ENCODE results near the gene MBD3L2.
"Not testable (repeated sequence)": the region's sequence is repeated elsewhere in the genome, so short reads cannot be mapped to it uniquely, and the experiment has no call there.

Gene MBD3L2

DNA sequence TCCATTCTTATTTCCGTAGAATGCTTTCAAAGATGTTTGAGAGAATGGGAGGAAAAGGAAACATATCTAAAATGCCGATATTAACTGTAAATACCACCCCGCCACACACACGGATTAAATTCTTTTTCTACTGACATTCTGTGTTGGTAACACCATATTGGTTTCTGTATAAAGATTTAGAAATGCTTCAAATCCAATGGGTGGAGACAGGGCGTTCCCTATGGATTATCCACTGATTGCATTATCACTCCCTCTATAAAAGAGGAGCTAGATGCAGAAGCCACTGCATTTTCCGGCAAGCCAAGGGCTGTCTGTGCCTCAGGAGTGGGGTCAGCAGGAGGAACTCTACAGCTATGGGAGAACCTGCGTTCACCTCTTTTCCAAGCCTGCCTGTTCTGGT, at the start of gene MBD3L2:
Gene MBD3L2, plus strand, starts transcription at position 301 of the 400 bp plus-strand sequence. Its CDS starts 53 bp downstream, at position 354.
- DNase-seq, result not testable (repeated sequence)

DNA sequence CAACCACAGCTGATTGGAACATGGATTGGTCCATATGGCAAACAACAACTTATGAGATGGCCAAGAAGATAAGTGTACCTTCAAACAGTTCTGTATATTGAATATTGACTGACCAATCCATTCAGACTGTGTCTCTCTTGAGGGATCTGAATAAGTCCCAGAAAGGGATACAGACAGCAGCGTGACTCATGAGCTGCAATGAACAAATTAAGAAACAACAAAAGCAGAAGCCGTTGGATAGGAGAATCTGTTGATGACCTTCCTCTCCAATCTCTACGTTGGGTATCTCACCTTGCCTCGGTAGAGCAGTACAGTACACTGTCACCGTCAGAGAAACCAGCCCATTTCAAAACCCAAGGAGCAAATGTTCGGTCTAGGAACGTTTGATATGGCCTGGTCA, 49.2 kb upstream of the MBD3L2 start:
- DNase-seq, result no peak

DNA sequence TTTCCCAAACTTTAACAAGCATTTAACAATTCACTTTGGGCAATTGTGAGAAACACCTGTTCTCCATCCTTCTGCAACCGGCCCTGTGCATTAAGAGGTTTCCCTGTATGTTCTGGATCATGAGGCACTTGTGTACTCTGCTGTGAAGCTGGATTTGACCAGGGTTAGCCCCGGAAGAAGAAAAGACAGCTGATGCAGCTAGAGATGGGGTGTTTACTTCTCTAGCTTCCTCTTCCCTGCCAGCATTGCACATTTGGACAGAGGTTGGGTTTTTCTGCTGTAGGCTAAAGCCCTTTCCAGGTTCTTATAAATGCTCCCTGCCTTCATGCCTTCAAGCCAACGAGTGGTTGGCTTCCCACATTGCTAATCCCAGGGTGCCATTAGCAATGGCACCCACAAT, 48.8 kb upstream of the MBD3L2 start:
- no peak for DNase-seq

DNA sequence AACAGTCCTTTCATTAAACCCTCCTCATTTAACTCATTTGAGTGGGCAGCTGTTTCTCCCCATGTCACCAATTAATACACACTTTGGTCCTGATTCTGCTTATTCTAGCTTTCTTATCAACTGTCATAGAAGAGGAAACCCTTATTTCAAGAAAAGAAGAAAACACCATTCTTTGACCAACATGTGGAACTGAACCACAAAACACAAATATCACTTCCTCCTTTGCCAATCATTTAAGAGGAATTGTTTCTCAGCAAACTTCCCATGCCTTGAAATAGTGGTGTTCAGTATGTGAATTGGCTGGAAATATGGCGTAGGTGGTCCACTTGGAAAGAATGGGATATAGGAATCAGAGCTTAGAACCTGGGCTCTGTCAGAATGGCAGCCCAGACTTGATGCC, 48.3 kb upstream of the MBD3L2 start:
- no peak for DNase-seq

DNA sequence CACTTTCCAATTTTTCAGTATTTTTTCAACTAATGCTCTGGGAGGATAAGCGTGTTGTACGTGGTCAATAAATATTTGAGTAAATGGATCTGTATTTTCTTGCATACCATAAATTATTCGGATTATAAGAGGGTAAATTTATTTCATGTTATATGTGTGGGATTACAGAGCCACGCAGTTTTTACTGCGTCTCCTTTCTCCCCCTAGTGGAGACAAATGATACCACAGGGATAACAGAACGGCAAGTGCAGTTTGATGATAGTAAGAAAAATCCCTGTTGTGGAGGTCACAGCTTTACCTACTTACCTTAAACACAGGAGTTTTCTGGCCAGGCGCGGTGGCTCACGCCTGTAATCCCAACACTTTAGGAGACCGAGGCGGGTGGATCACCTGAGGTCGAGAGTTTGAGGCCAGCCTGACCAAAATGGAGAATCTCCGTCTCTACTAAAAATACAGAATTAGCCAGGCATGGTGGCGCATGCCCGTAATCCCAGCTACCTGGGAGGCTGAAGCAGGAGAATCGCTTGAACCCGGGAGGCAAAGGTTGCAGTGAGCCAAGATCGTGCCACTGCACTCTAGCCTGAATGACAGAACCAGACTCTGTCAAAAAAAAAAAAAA, 44.7 kb upstream of the MBD3L2 start:
- peak; percentile 25 for DNase-seq

DNA sequence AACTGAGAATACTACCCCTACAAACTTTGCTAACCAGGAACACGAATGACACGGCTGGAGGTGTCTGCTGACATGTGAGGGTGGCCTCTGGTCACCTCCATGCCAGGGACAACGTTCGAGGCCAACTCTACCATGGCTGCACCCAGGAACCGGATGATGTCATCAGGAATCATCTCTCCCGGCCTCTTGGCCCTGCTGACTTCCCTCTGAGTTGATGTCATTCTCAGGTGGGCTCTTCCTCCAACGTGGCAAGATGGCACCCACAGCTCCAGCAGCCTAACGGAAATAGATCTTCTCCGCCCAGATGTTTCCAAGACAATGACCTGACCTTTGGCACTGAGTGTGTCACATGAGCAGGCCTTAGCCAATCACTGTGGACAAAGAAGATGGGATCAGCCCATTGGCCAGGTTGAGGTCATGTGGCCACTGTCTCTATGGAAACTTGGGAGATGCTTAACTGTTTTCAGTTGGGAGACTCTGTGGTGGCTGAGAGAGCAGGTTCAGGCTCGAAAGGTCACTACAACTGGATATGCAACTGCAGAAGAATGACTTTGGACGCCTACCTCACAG, 42.9 kb upstream of the MBD3L2 start:
- no peak for DNase-seq

DNA sequence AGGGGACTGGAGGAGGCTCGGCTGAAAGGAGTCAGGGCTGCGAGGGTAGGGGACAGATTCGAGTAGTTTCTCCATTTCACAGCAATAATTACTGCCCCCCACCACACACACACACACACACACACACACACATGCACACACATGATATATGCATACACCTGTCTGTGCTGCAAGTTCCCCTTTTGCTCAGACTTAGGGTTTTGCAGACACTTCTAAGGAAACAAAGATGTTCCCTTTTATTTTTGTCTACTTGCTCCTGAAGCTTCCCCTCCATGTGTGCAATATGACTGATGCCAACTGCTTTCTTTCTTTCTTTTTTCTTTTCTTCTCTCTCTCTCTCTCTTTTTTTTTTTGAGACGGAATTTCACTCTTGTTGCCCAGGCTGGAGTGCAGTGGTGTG, 41.3 kb upstream of the MBD3L2 start:
- DNase-seq, result no peak

DNA sequence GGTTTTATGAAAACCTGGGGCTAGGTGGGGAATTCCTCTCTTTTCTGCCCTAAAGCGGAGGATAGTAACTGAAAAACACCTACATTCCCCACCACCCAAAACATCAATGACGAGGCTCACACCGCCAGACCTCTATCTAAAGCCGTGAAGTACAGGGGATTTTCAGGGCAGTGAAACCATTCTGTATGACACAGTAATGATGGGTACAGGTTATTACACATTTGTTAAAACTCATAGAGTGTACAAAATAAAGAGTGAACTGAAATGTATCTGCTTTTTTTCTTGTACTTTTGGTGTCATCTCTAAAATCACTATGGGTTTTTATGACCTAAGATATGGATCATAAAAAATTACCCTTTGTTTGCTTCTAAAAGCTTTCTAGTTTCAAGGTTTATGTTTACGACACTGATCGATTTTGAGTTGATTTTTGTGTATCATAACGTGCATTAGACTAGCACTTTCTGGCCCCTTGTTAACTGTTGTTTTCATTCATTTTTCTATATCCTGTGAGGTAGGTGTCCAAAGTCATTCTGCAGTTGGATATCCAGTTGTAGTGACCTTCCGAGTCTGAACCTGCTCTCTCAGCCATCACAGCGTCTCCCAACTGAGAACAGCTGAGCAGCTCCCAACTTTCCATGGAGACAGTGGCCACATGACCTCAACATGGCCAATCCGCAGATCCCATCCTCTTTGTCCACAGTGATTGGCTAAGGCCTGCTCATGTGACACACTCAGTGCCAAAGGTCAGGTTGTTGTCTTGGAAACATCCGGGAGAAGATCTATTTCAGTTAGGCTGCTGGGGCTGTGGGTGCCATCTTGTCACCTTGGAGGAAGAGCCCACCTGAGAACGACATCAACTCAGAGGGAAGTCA, 38.2 kb upstream of the MBD3L2 start:
- DNase-seq, result peak; percentile 11

DNA sequence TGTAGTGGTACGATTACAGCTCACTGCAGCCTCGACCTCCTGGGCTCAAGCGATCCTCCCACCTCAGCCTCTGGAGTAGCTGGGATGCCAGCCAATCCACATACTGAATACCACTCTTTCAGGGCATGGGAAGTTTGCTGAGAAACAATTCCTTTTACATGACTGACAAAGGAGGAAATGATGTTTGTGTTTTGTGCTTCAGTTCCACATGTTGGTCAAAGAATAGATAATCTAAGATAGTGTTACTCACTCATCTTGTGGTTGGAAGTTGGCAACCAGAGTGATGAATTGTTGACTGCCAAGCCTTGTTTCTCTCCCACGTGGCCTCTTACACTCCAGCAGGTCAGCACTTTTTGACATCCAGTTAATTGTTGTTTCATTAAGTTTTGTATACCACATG, 35.4 kb upstream of the MBD3L2 start:
- DNase-seq, result no peak

DNA sequence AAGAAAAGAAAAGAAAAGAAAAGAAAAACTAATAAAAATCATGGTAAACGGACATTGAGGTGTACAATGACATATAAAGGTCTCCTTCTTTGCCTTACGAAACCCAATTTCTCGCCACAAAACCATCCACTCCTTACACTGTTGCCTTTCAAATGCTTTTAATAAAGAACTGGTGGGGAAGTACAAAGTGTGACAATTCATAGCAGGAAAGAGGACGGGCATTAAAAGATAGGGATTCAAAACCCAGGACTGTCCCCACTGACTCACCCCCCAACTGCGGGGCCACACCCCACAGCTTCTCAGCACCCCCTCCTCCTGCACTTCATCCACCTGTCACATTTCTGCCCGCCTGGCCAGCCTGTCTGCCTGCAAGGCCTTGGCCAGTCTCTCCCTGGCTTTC, 30.3 kb upstream of the MBD3L2 start:
- DNase-seq, result no peak

DNA sequence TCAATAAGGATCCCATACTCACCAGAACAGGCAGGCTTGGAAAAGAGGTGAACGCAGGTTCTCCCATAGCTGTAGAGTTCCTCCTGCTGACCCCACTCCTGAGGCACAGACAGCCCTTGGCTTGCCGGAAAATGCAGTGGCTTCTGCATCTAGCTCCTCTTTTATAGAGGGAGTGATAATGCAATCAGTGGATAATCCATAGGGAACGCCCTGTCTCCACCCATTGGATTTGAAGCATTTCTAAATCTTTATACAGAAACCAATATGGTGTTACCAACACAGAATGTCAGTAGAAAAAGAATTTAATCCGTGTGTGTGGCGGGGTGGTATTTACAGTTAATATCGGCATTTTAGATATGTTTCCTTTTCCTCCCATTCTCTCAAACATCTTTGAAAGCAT, 27.8 kb upstream of the MBD3L2 start, which contains the start of gene MBD3L2B:
Gene MBD3L2B, minus strand, starts transcription at position 101 of the 400 bp plus-strand sequence. Its CDS starts 34 bp downstream, at position 67.
- DNase-seq, result not testable (repeated sequence)

DNA sequence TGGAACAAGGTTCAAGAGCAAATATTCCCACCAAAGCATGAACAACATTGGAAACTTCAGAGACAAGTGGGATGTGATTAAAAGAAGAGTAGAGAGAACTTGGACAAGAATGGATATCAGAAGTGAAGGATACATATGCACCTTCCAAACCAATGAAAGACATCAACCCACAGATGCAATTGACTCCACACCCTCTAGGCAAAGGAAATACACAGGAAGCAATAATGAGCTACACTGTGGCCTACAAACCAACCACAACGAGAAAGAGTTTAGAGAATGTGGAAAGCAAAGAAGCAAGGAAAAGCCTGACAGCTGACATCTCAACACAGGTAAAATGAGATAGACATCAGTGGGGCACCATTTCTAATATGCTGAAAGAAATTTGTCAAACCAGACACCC, 20.3 kb upstream of the MBD3L2 start:
- DNase-seq, result not testable (repeated sequence)

DNA sequence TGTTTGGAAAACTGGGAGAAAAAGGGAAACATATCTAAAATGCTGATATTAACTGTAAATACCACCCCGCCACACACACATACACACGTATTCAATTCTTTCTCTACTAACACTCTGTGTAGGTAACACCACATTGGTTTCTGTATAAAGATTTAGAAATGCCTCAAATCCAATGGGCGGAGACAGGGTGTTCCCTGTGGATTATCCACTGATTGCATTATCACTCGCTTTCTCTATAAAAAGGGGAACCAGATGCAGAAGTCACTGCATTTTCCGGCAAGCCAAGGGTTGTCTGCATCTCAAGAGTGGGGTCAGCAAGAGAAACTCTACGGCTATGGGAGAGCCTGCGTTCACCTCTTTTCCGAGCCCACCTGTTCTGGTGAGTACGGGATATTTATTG, 18.8 kb upstream of the MBD3L2 start, which contains the start of gene MBD3L5:
Gene MBD3L5, plus strand, starts transcription at position 301 of the 400 bp plus-strand sequence. Its CDS starts 34 bp downstream, at position 335.
- DNase-seq, result not testable (repeated sequence)

DNA sequence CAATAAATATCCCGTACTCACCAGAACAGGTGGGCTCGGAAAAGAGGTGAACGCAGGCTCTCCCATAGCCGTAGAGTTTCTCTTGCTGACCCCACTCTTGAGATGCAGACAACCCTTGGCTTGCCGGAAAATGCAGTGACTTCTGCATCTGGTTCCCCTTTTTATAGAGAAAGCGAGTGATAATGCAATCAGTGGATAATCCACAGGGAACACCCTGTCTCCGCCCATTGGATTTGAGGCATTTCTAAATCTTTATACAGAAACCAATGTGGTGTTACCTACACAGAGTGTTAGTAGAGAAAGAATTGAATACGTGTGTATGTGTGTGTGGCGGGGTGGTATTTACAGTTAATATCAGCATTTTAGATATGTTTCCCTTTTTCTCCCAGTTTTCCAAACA, 9.0 kb upstream of the MBD3L2 start, which contains the start of gene MBD3L4:
Gene MBD3L4, minus strand, starts transcription at position 101 of the 400 bp plus-strand sequence. Its CDS starts 35 bp downstream, at position 66.
- DNase-seq, result not testable (repeated sequence)

DNA sequence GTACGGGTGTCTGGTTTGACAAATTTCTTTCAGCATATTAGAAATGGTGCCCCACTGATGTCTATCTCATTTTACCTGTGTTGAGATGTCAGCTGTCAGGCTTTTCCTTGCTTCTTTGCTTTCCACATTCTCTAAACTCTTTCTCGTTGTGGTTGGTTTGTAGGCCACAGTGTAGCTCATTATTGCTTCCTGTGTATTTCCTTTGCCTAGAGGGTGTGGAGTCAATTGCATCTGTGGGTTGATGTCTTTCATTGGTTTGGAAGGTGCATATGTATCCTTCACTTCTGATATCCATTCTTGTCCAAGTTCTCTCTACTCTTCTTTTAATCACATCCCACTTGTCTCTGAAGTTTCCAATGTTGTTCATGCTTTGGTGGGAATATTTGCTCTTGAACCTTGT, 7.6 kb upstream of the MBD3L2 start:
- DNase-seq, result not testable (repeated sequence)

DNA sequence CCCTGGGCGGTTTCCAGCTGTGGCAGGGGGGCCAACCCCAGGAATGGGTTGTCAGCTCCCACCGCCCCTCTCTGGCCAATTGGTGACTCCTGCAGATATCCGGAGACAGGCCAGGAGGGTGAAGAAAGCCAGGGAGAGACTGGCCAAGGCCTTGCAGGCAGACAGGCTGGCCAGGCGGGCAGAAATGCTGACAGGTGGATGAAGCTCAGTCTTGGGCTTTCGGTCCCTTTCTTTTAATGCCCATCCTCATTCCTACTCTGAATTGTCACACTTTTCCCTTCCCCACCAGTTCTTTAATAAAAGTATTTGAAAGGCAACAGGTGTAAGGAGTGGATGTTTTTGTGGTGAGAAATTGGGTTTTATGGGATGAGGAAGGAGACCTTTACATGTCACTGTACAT, 2.3 kb downstream of the MBD3L2 start:
- DNase-seq, result not testable (repeated sequence)

DNA sequence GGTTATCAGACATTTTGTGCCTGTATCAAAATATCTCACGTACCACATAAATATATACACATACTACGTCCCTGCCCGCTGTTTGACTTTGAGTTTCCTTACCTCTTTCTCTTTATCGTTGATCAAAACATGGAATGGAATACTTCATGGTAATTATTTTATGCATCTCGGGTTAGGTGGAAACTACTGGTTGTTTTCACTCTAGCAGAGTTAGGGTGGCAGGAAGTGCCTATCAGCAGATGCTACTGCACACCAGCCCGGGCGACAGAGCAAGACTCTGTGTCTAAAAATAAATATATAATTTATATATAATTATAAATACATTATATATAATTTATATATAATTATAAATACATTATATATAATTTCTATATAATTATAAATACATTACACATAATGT, 3.8 kb downstream of the MBD3L2 start:
- DNase-seq, result not testable (repeated sequence)

DNA sequence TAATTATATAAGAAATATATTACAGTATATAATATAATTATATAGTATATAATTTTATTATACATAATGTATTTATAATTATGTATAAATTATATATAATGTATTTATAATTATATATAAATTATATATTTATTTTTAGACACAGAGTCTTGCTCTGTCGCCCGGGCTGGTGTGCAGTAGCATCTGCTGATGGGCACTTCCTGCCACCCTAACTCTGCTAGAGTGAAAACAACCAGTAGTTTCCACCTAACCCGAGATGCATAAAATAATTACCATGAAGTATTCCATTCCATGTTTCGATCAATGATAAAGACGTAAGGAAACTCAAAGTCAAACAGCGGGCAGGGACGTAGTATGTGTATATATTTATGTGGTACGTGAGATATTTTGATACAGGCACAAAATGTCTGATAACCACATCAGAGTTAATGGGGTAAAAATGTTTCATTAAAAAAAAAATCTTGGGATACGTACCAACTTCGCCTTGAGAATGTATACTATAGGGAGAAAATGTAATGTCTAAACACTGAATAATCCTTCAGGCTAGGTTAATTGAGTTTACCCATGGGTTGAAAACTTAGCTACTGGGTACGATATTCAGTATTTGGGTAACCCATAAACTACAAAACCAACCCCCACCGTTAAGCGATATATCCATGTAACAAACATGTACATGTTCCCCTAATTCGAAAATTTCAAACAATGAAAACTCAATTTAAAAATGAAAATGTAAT, 5.7 kb downstream of the MBD3L2 start:
- not testable (repeated sequence) for DNase-seq

DNA sequence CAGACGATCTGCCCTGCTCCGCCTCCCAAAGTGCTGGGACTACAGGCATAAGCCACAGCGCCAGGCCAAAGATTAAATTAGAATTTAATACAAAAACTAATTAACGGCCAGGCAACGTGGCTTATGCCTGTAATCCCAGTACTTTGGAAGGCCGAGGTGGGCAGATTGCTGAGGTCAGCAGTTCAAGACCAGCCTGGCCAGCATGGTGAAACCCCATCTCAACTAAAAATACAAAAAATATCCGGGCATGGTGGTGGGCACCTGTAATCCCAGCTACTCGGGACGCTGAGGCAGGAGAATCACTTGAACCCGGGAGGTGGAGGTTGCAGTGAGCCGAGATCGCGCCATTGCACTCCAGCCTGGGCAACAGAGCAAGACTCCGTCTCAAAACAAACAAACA, 6.6 kb downstream of the MBD3L2 start:
- DNase-seq, result not testable (repeated sequence)

DNA sequence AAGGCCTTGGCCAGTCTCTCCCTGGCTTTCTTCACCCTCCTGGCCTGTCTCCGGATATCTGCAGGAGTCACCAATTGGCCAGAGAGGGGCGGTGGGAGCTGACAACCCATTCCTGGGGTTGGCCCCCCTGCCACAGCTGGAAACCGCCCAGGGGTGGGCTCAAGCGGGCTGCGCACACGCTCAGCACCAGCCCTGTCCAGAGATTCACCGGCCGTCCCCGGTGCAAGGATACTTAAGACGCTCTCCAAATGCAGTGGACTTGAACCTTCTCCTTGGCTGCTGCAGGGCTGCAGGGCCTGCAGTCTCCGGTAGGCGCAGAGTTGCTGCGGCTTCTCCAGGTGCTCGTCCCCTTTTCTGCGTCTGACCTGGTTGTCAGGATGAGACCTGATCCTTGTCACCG, 7.2 kb downstream of the MBD3L2 start:
- DNase-seq, result not testable (repeated sequence)

DNA sequence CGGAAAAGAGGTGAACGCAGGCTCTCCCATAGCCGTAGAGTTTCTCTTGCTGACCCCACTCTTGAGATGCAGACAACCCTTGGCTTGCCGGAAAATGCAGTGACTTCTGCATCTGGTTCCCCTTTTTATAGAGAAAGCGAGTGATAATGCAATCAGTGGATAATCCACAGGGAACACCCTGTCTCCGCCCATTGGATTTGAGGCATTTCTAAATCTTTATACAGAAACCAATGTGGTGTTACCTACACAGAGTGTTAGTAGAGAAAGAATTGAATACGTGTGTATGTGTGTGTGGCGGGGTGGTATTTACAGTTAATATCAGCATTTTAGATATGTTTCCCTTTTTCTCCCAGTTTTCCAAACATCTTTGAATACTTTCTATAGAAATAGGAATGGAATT, 9.5 kb downstream of the MBD3L2 start, which contains the start of gene MBD3L3:
Gene MBD3L3, minus strand, starts transcription at position 101 of the 400 bp plus-strand sequence. Its CDS starts 71 bp downstream, at position 30.
- DNase-seq, result not testable (repeated sequence)

DNA sequence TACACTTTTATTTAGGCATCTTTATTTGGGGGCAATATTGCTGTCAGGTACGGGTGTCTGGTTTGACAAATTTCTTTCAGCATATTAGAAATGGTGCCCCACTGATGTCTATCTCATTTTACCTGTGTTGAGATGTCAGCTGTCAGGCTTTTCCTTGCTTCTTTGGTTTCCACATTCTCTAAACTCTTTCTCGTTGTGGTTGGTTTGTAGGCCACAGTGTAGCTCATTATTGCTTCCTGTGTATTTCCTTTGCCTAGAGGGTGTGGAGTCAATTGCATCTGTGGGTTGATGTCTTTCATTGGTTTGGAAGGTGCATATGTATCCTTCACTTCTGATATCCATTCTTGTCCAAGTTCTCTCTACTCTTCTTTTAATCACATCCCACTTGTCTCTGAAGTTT, 10.9 kb downstream of the MBD3L2 start:
- DNase-seq, result not testable (repeated sequence)

DNA sequence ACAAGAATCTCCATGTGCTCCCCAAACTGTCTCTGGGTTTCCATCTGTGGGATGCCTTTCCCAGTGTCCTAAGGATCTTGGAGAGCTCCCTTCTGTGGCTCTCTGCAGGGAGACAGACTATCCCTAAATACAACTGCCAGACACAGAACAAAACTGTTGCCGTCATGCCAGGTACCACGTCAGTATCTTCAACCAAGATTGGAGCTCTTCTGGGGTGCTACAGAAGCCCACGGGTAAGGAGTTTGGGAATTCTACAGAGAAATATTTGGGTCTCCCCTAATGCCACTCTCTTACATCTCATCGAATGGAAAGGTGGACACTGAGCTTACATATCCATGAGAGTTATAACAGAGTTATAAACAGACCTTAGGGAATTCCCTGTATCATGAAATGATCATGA, 14.2 kb downstream of the MBD3L2 start:
- no peak for DNase-seq

All from NCI-H1105 treated with DMSO at 0.1 percent for 48 hours (cell line).